ENCODE measurements around the gene CHURC1. TPM values are rescaled to one million over a fixed set of nuclear protein-coding genes. Genes with fewer than 3 reads are reported as not detected.

Gene CHURC1
- total RNA-seq, 4 donors from 2014 or later = 88.0 to 183 (median 114) TPM

- no peak for ATAC-seq
- Histone ChIP-seq H3K9me3 (no peaks in the 10 kb centered on the region), H3K27ac (peak overlapping the region in 2 of 4 donors; percentile 5 to 42), H3K4me3 (no peak overlapping the region), H3K27me3 (no peaks in the 10 kb centered on the region), H3K36me3 (peaks cover 0 to 70% of the 10 kb centered on the region in 2 donors), H3K4me1 (peaks cover 4 to 30% (median 5%) of the 10 kb centered on the region in 3 donors)
- WGBS, 2 donors (ENCODE audit: low coverage in 1 of 2) = 0 to 29% methylated on average over 1 of the region's 1 CpG
- TF ChIP-seq POLR2A (IDR thresholded peaks at IDR 0.05) (no peak), POLR2AphosphoS5 (IDR thresholded peaks at IDR 0.05) (no peak), EP300 (IDR thresholded peaks at IDR 0.05) (no peak)
- TF ChIP-seq, protein P1, sequence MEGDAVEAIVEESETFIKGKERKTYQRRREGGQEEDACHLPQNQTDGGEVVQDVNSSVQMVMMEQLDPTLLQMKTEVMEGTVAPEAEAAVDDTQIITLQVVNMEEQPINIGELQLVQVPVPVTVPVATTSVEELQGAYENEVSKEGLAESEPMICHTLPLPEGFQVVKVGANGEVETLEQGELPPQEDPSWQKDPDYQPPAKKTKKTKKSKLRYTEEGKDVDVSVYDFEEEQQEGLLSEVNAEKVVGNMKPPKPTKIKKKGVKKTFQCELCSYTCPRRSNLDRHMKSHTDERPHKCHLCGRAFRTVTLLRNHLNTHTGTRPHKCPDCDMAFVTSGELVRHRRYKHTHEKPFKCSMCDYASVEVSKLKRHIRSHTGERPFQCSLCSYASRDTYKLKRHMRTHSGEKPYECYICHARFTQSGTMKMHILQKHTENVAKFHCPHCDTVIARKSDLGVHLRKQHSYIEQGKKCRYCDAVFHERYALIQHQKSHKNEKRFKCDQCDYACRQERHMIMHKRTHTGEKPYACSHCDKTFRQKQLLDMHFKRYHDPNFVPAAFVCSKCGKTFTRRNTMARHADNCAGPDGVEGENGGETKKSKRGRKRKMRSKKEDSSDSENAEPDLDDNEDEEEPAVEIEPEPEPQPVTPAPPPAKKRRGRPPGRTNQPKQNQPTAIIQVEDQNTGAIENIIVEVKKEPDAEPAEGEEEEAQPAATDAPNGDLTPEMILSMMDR (IDR thresholded peaks at IDR 0.05) = no peak
These were observed 23.0 kb downstream of the CHURC1 start for GRCh38 chr14:64937171-64937820.

DNA sequence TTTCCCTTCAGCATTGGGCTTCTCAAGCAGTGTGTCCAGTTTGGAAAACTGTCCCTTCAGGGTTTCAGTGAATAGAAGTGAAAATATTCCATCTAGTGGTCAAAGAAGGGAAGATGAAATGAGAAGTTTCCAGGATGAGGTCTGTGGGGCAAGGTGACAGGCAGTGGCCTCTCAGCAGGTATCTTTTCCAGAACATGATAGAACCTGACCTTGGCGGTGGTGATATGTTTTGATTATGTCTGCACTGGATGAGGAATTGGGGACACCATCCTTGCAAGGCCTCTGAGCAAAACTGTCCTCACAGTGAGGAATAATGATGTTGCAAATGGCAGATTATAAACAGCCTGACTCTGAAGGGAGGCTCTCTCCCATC, 23.6 kb downstream of the CHURC1 start:
- Histone ChIP-seq H3K36me3 (peaks cover 0 to 70% of the 10 kb centered on the region in 2 donors), H3K9me3 (no peaks in the 10 kb centered on the region), H3K4me1 (peaks cover 4 to 30% (median 5%) of the 10 kb centered on the region in 3 donors), H3K4me3 (no peak overlapping the region), H3K27ac (peak overlapping the region in 2 of 4 donors; percentile 5 to 42), H3K27me3 (no peaks in the 10 kb centered on the region)
- WGBS, 2 donors (ENCODE audit: low coverage in 1 of 2) = 80 to 83% methylated on average over 1 of the region's 1 CpG
- TF ChIP-seq, protein P1 (IDR thresholded peaks at IDR 0.05) = peak; percentile 18 to 48 (median 39)
- TF ChIP-seq POLR2A (IDR thresholded peaks at IDR 0.05) (no peak), POLR2AphosphoS5 (IDR thresholded peaks at IDR 0.05) (no peak), EP300 (IDR thresholded peaks at IDR 0.05) (no peak)
- no peak for ATAC-seq

DNA sequence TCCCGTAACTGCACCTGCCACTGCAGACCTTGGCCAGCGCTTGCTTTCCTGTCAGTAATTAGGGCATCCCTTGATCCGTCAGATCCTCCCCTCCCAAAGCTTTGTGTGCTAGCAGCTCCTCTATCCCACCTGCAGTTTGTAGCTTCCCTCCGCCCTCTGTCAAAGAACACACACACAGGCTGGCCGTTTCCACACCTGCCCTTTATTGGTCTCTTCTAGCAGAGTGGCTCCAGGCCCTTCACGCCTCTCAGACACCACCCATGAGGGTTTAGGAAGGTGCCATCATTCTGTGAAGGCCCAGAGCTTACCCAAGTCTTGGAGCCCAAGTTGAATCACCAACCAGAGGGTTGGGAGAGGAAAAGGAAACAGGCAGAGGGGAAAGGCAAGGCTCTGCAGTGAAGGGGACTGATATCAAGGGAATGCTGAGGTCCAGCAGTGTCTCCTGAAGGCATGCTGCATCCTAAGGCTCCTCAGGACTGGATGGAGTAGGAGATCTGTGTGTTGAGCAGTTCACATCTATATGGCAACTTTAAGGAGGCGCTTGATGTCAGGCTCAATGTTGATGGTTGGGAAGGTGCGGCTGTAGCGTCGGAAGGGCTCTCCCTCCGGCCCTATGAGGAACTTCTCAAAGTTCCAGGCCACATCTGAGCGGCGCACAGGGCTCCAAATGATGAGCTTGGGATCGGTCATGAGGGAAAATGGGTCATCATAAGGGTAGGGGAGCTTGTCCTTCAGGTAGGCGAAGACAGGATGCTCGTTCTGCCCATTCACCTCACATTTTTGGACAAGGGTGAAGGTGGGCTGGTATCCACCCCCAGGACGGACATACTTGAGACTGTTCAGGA, 24.9 kb downstream of the CHURC1 start:
- H3K27ac ChIP-seq = no peak overlapping the region
- no peak overlapping the region for H3K4me3 ChIP-seq
- H3K27me3 ChIP-seq = no peaks in the 10 kb centered on the region
- H3K4me1 ChIP-seq = peaks cover 4 to 30% (median 5%) of the 10 kb centered on the region in 3 donors
- 88 to 91% methylated on average over 11 to 13 of the region's 17 CpGs for WGBS, 2 donors (ENCODE audit: low coverage in 1 of 2)
- no peak for ATAC-seq
- TF ChIP-seq, protein P1 (IDR thresholded peaks at IDR 0.05) = no peak
- TF ChIP-seq EP300 (IDR thresholded peaks at IDR 0.05) (no peak), POLR2A (IDR thresholded peaks at IDR 0.05) (no peak), POLR2AphosphoS5 (IDR thresholded peaks at IDR 0.05) (no peak)
- peaks cover 0 to 69% of the 10 kb centered on the region in 2 donors for H3K36me3 ChIP-seq
- no peaks in the 10 kb centered on the region for H3K9me3 ChIP-seq

DNA sequence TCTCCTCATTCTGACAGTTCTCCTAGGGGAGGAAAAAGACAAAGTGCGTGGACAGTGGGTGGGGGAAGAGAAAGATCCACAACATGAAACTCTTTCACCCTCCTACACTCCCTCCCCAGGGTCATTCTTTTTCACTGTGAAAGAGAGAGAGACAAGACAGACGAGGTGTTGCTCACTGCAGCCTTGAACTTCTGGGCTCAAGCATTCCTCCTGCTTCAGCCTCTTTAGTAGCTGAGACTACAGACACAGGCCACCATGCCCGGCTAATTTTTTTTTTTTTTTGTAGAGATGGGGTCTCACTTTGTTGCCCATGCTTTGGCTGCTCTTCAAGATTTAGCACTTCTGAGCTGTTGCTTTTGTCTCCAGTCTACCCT, 25.5 kb downstream of the CHURC1 start:
- TF ChIP-seq POLR2AphosphoS5 (IDR thresholded peaks at IDR 0.05) = no peak
- no peak for TF ChIP-seq POLR2A (IDR thresholded peaks at IDR 0.05)
- TF ChIP-seq EP300 (IDR thresholded peaks at IDR 0.05) = no peak
- TF ChIP-seq, protein P1 (IDR thresholded peaks at IDR 0.05) = no peak
- no peaks in the 10 kb centered on the region for H3K9me3 ChIP-seq

More for the DNA sequence above, 25.5 kb downstream of the CHURC1 start:
- ATAC-seq = no peak
- Histone ChIP-seq H3K4me1 (peaks cover 4 to 29% (median 5%) of the 10 kb centered on the region in 3 donors), H3K27me3 (no peaks in the 10 kb centered on the region), H3K36me3 (peaks cover 0 to 69% of the 10 kb centered on the region in 2 donors), H3K4me3 (no peak overlapping the region), H3K27ac (no peak overlapping the region)
- WGBS, 2 donors (ENCODE audit: low coverage in 1 of 2) = 43 to 88% methylated on average over 1 to 3 of the region's 3 CpGs

Data from gastroesophageal sphincter (tissue), 4 donors.